22Rv1 (cell line): ENCODE data around the gene FUCA1.
"Not testable (repeated sequence)": the region's sequence is repeated elsewhere in the genome, so short reads cannot be mapped to it uniquely, and the experiment has no call there.

Experiments
- H3K27ac ChIP-seq: fragments of 450-650 bp; 2 replicates; pipeline ENCODE4 v1.5.1; 2017
- CTCF ChIP-seq: fragments of 450-650 bp; IDR thresholded peaks from 2 replicates; pipeline ENCODE4 v1.5.1; 2017; ENCODE audit warnings: mild to moderate bottlenecking
- ZFX ChIP-seq: fragments of 450-650 bp; IDR thresholded peaks from 2 replicates; pipeline ENCODE4 v1.6.1; 2017; ENCODE audit warnings: antibody characterized with exemption, borderline replicate concordance

Gene FUCA1

GRCh38 chr1:23903754-23904153 lies 35.7 kb upstream of the FUCA1 start:
- H3K27ac ChIP-seq = no peak overlapping the region
- TF ChIP-seq ZFX = no peak
- TF ChIP-seq CTCF = no peak

- H3K27ac ChIP-seq = no peak overlapping the region
- TF ChIP-seq ZFX = no peak
- TF ChIP-seq CTCF = no peak
Observed at GRCh38 chr1:23902321-23903278, 34.5 kb upstream of the FUCA1 start.

GRCh38 chr1:23900017-23900416 lies 31.9 kb upstream of the FUCA1 start:
- H3K27ac ChIP-seq = not testable (repeated sequence)

- TF ChIP-seq CTCF (no peak), ZFX (no peak)
- no peak overlapping the region for H3K27ac ChIP-seq
Observed at GRCh38 chr1:23899070-23899469, 31.0 kb upstream of the FUCA1 start.

GRCh38 chr1:23897083-23897482 lies 29.0 kb upstream of the FUCA1 start:
- TF ChIP-seq CTCF = no peak
- TF ChIP-seq ZFX = no peak
- H3K27ac ChIP-seq = no peak overlapping the region

- no peak for TF ChIP-seq CTCF
- H3K27ac ChIP-seq = no peak overlapping the region
Observed at GRCh38 chr1:23896491-23896890, 28.4 kb upstream of the FUCA1 start.

DNA sequence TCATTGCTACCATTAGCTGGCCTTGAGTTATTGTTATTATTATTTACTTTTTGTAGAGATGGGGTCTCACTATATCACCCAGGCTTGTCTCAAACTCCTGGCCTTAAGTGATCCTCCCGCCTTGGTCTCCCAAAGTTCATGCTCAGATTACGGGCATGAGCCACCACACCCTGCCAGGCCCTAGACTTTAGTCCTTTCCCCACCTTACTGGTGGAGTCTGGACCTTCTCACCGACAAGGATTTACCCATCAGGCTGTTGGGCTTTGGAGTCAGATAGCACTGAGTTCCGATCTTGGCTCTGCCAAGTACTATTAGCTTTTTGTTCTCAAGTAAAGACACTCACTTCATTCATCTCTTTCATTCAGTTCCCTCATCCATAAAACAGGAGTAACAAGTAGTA lies 27.9 kb upstream of the FUCA1 start:
- no peak overlapping the region for H3K27ac ChIP-seq
- TF ChIP-seq ZFX (no peak), CTCF (no peak)

DNA sequence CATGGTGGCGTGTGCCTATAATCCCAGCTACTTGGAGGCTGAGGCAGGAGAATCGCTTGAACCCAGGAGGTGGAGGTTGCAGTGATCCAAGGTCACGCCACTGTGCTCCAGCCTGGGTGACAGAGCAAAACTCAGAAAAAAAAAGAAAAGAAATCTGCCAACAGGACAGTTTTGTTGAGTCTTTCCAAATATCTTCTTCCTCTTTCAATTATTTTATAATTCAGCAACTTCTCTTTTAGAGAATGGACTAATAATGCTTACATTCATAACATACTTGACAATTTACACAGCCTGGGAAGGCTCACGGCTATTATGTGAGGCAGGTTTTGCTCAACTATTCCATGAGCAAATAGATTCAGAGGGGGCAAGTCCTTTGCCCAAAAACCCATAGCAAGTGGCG lies 27.0 kb upstream of the FUCA1 start:
- no peak overlapping the region for H3K27ac ChIP-seq
- TF ChIP-seq ZFX = no peak
- no peak for TF ChIP-seq CTCF
